Renal cortex interstitium (tissue), 11 donors: Measurements from ENCODE around the gene TBL2. TPM values are rescaled to one million over a fixed set of nuclear protein-coding genes. Genes with fewer than 3 reads are reported as not detected.

Experiments
- DNase-seq, 11 donors: peaks; one replicate each; pipeline ENCODE4 v3.0.0-alpha.2; 2013; ENCODE audit warnings: low read depth in 9 of 11, low spot score in 4 of 11; ENCODE audit errors: extremely low read depth in 1 of 11
- polyA plus RNA-seq, 3 donors: library from polyadenylated mRNA; unstranded; fragments of 120-200 nt; gene quantifications; one replicate each; pipeline ENCODE4 v1.2.1, GENCODE V29; 2013; ENCODE audit not compliant: insufficient read length in 3 of 3

Gene TBL2
- polyA plus RNA-seq, 3 donors: 36.5 to 41.1 (median 40.1) TPM

GRCh38 chr7:73520673-73521635 lies 57.4 kb downstream of the TBL2 start:
- DNase-seq: no peak

GRCh38 chr7:73519867-73520672 lies 58.3 kb downstream of the TBL2 start:
- DNase-seq: no peak

GRCh38 chr7:73518470-73518869 lies 59.9 kb downstream of the TBL2 start:
- DNase-seq: no peak

Other genes with a start within 250 kb of the TBL2 start
- under 1 TPM; 0.23 to 0.63 (median 0.26) TPM for gene FZD9, start 144.8 kb downstream of the TBL2 start, polyA plus RNA-seq
- 10 to 100 TPM; 60.4 to 84.6 (median 82.2) TPM for gene BAZ1B, start 56.3 kb downstream of the TBL2 start, polyA plus RNA-seq
- 10 to 100 TPM; 36.2 to 40.3 (median 40.3) TPM for gene BCL7B, start 20.9 kb downstream of the TBL2 start, polyA plus RNA-seq
- 1 to 10 TPM; 4.8 to 8.5 (median 5.6) TPM for gene MLXIPL, start 45.9 kb upstream of the TBL2 start, polyA plus RNA-seq
- gene VPS37D, start 89.3 kb upstream of the TBL2 start, polyA plus RNA-seq: 10 to 100 TPM in 2 of 3 donors, 1 to 10 TPM in 1; 9.6 to 17.7 (median 16.3) TPM
- gene DNAJC30, start 104.9 kb upstream of the TBL2 start, polyA plus RNA-seq: 10 to 100 TPM in 2 of 3 donors, 1 to 10 TPM in 1; 8.9 to 11.2 (median 10.9) TPM
- gene BUD23, start 105.0 kb upstream of the TBL2 start, polyA plus RNA-seq: 100 to 1,000 TPM in 1 of 3 donors, 10 to 100 TPM in 2; 88.5 to 112 (median 93.8) TPM
- gene STX1A, start 141.1 kb upstream of the TBL2 start, polyA plus RNA-seq: 10 to 100 TPM in 2 of 3 donors, 1 to 10 TPM in 1; 7.4 to 11.0 (median 10.5) TPM
- gene ABHD11, start 160.2 kb upstream of the TBL2 start, polyA plus RNA-seq: 10 to 100 TPM; 23.7 to 35.9 (median 26.1) TPM
- gene CLDN3, start 191.7 kb upstream of the TBL2 start, polyA plus RNA-seq: 10 to 100 TPM; 23.9 to 73.3 (median 54.1) TPM